Esophagus muscularis mucosa (tissue), 3 donors: ENCODE measurements around the gene NGDN.

Experiments
- CTCF ChIP-seq, 3 experiments: fragments of 200-600 bp in 2 of 3; fragments of 450-650 bp in 1 of 3; sonication (generic) in 2 of 3; IDR thresholded peaks; one replicate each; pipeline ENCODE4 v1.5.1; 2017 to 2019; ENCODE audit warnings: antibody characterized with exemption in 3 of 3, mild to moderate bottlenecking in 2 of 3, moderate library complexity in 1 of 3
- POLR2A ChIP-seq: fragments of 450-650 bp; IDR thresholded peaks from one replicate; pipeline ENCODE4 v1.6.1; 2017; ENCODE audit warnings: antibody characterized with exemption, moderate library complexity, mild to moderate bottlenecking, low read depth
- POLR2AphosphoS5 ChIP-seq, 2 donors: sonication (generic); formaldehyde crosslinking; IDR thresholded peaks; one replicate each; pipeline ENCODE4 v1.6.1; 2017; ENCODE audit warnings: antibody characterized with exemption in 2 of 2

GRCh38 chr14:23514644-23514957, 45.1 kb downstream of the NGDN start:
- TF ChIP-seq POLR2A (no peak), POLR2AphosphoS5 (IDR thresholded peaks at IDR 0.05) (no peak), CTCF (IDR thresholded peaks at IDR 0.05) (no peak)
